DOHH2 (cell line): Measurements from ENCODE around the gene UROC1.

Experiments used
- H3F3A ChIP-seq: fragments of 200-600 bp; sonication (generic), shearing (Covaris generic); 2 replicates; pipeline ENCODE4 v1.6.0; 2016; ENCODE audit warnings: antibody characterized with exemption, mild to moderate bottlenecking; ENCODE audit not compliant: control insufficient read depth, insufficient read depth
- H3K27ac ChIP-seq: fragments of 200-600 bp; sonication (generic); 2 replicates; pipeline ENCODE4 v1.5.1; 2014; ENCODE audit warnings: low read depth, mild to moderate bottlenecking, low read length, moderate library complexity
- H3K27me3 ChIP-seq: fragments of 200-600 bp; sonication (generic); 2 replicates; pipeline ENCODE4 v1.6.1; 2014; ENCODE audit warnings: mild to moderate bottlenecking, low read length, mixed read lengths; ENCODE audit not compliant: control insufficient read depth
- H3K36me3 ChIP-seq: fragments of 200-600 bp; sonication (generic); 2 replicates; pipeline ENCODE4 v1.6.1; 2014; ENCODE audit warnings: mild to moderate bottlenecking, low read length, moderate library complexity, mixed read lengths; ENCODE audit not compliant: control insufficient read depth
- H3K4me1 ChIP-seq: fragments of 200-600 bp; sonication (generic); 2 replicates; pipeline ENCODE4 v1.6.1; 2014; ENCODE audit warnings: mild to moderate bottlenecking, low read length, mixed read lengths; ENCODE audit not compliant: control insufficient read depth
- H3K4me2 ChIP-seq: fragments of 200-600 bp; sonication (generic); 2 replicates; pipeline ENCODE4 v1.6.0; 2014; ENCODE audit warnings: mild to moderate bottlenecking, low read length, moderate library complexity
- H3K4me3 ChIP-seq: fragments of 200-600 bp; sonication (generic); 2 replicates; pipeline ENCODE4 v1.5.1; 2014; ENCODE audit warnings: mild to moderate bottlenecking, low read length, mixed read lengths
- H3K79me2 ChIP-seq: fragments of 200-600 bp; sonication (generic); 2 replicates; pipeline ENCODE4 v1.6.1; 2014; ENCODE audit warnings: mild to moderate bottlenecking, low read length, mixed read lengths; ENCODE audit not compliant: control insufficient read depth
- H3K9me2 ChIP-seq: fragments of 200-600 bp; sonication (generic); replicated peaks from 2 replicates; pipeline ENCODE4 v1.6.1; 2014; ENCODE audit warnings: mild to moderate bottlenecking, low read length, mixed read lengths; ENCODE audit not compliant: control insufficient read depth
- H3K9me3 ChIP-seq: fragments of 200-600 bp; sonication (generic); 2 replicates; pipeline ENCODE4 v1.6.1; 2014; ENCODE audit warnings: antibody characterized with exemption, low read length, mixed read lengths; ENCODE audit not compliant: control insufficient read depth, insufficient read depth
- H4K20me1 ChIP-seq: fragments of 200-600 bp; sonication (generic); 2 replicates; pipeline ENCODE4 v1.6.0; 2014; ENCODE audit warnings: low read depth, mild to moderate bottlenecking, antibody characterized with exemption, low read length, moderate library complexity; ENCODE audit not compliant: control insufficient read depth, insufficient read depth
- CTCF ChIP-seq: fragments of 200-600 bp; sonication (generic); IDR thresholded peaks from one replicate; pipeline ENCODE4 v1.5.1; 2014; ENCODE audit warnings: antibody characterized with exemption, mild to moderate bottlenecking, low read depth, low read length; ENCODE audit not compliant: poor library complexity, severe bottlenecking
- EZH2phosphoT487 ChIP-seq: fragments of 200-600 bp; sonication (generic); IDR thresholded peaks from 2 replicates; pipeline ENCODE4 v1.6.1; 2017; ENCODE audit warnings: borderline replicate concordance, mild to moderate bottlenecking, antibody characterized with exemption, low read length, moderate library complexity, mixed read lengths

Gene UROC1

GRCh38 chr3:126527455-126528211 lies 10.1 kb upstream of the UROC1 start:
- no peaks in the 10 kb centered on the region for H3F3A ChIP-seq
- 0 out of 2 replicates have a peak, but pooled peaks cover 4% of the 10 kb centered on the region for H3K27me3 ChIP-seq
- no peaks in the 10 kb centered on the region for H4K20me1 ChIP-seq
- no peak overlapping the region for H3K4me3 ChIP-seq
- H3K4me1 ChIP-seq = no peaks in the 10 kb centered on the region
- H3K79me2 ChIP-seq = no peaks in the 10 kb centered on the region
- TF ChIP-seq CTCF = no peak
- TF ChIP-seq EZH2phosphoT487 = no peak
- no peaks in the 10 kb centered on the region for H3K9me3 ChIP-seq
- H3K4me2 ChIP-seq = no peak overlapping the region
- H3K27ac ChIP-seq = no peak overlapping the region
- H3K9me2 ChIP-seq = no peaks in the 10 kb centered on the region
- H3K36me3 ChIP-seq = no peaks in the 10 kb centered on the region

GRCh38 chr3:126527006-126527405 lies 9.4 kb upstream of the UROC1 start:
- Histone ChIP-seq H3K9me3 (no peaks in the 10 kb centered on the region), H3K4me2 (no peak overlapping the region), H3K27ac (no peak overlapping the region), H3K4me3 (no peak overlapping the region), H3K36me3 (no peaks in the 10 kb centered on the region), H3F3A (no peaks in the 10 kb centered on the region), H4K20me1 (no peaks in the 10 kb centered on the region), H3K9me2 (no peaks in the 10 kb centered on the region), H3K4me1 (no peaks in the 10 kb centered on the region), H3K79me2 (no peaks in the 10 kb centered on the region), H3K27me3 (no peaks in the 10 kb centered on the region)
- TF ChIP-seq CTCF (no peak), EZH2phosphoT487 (no peak)

- no peak overlapping the region for H3K27ac ChIP-seq
- H3K9me2 ChIP-seq = no peaks in the 10 kb centered on the region
- no peaks in the 10 kb centered on the region for H3K9me3 ChIP-seq
- TF ChIP-seq CTCF (no peak), EZH2phosphoT487 (no peak)
- H3K27me3 ChIP-seq = no peaks in the 10 kb centered on the region
- H3F3A ChIP-seq = no peaks in the 10 kb centered on the region
- H3K4me3 ChIP-seq = no peak overlapping the region
- H3K36me3 ChIP-seq = no peaks in the 10 kb centered on the region
- no peak overlapping the region for H3K4me2 ChIP-seq
- H4K20me1 ChIP-seq = no peaks in the 10 kb centered on the region
- no peaks in the 10 kb centered on the region for H3K79me2 ChIP-seq
- H3K4me1 ChIP-seq = no peaks in the 10 kb centered on the region
These were observed 9.1 kb upstream of the UROC1 start for GRCh38 chr3:126526668-126527005.
